OCI-LY1 (cell line): ENCODE results near the gene CTTNBP2NL.
"Not testable (repeated sequence)": the region's sequence is repeated elsewhere in the genome, so short reads cannot be mapped to it uniquely, and the experiment has no call there.

Experiments
- H2AFZ ChIP-seq: fragments of 200-600 bp; sonication (generic), shearing (Covaris generic); 2 replicates; pipeline ENCODE4 v1.6.0; 2014; ENCODE audit warnings: antibody characterized with exemption, mild to moderate bottlenecking, low read length
- H3F3A ChIP-seq: fragments of 200-600 bp; sonication (generic), shearing (Covaris generic); 2 replicates; pipeline ENCODE4 v1.6.0; 2014; ENCODE audit warnings: mild to moderate bottlenecking, antibody characterized with exemption, low read length, moderate library complexity; ENCODE audit not compliant: insufficient read depth
- H3K27ac ChIP-seq: fragments of 200-600 bp; sonication (generic); 2 replicates; pipeline ENCODE4 v1.5.1; 2014; ENCODE audit warnings: low read length, mixed run types, mild to moderate bottlenecking, low read depth; ENCODE audit not compliant: poor library complexity, severe bottlenecking
- H3K27me3 ChIP-seq: fragments of 200-600 bp; sonication (generic); 2 replicates; pipeline ENCODE4 v1.6.0; 2014; ENCODE audit warnings: antibody characterized with exemption, mild to moderate bottlenecking, low read length, moderate library complexity; ENCODE audit not compliant: insufficient read depth
- H3K36me3 ChIP-seq: fragments of 200-600 bp; sonication (generic); 2 replicates; pipeline ENCODE4 v1.6.1; 2014; ENCODE audit warnings: mild to moderate bottlenecking, antibody characterized with exemption, low read length, moderate library complexity, mixed read lengths; ENCODE audit not compliant: insufficient read depth
- H3K4me1 ChIP-seq: fragments of 200-600 bp; sonication (generic); 2 replicates; pipeline ENCODE4 v1.5.1; 2014; ENCODE audit warnings: mild to moderate bottlenecking, low read length, moderate library complexity; ENCODE audit not compliant: insufficient read depth, severe bottlenecking
- H3K4me2 ChIP-seq: fragments of 200-600 bp; sonication (generic), shearing (Covaris generic); 2 replicates; pipeline ENCODE4 v1.6.1; 2014; ENCODE audit warnings: low read length
- H3K4me3 ChIP-seq: fragments of 200-600 bp; sonication (generic); 2 replicates; pipeline ENCODE4 v1.5.1; 2014; ENCODE audit warnings: low read length, low read depth, mild to moderate bottlenecking, mixed read lengths; ENCODE audit not compliant: poor library complexity, severe bottlenecking
- H3K79me2 ChIP-seq: fragments of 200-600 bp; shearing (Covaris generic); 2 replicates; pipeline ENCODE4 v1.6.1; 2016; ENCODE audit warnings: mixed run types, low read length, mixed read lengths; ENCODE audit not compliant: insufficient read depth
- H3K9ac ChIP-seq: fragments of 200-600 bp; sonication (generic), shearing (Covaris generic); 2 replicates; pipeline ENCODE4 v1.6.1; 2014; ENCODE audit warnings: mild to moderate bottlenecking, low read length, mixed read lengths
- H3K9me2 ChIP-seq: fragments of 200-600 bp; sonication (generic), shearing (Covaris generic); 2 replicates; pipeline ENCODE4 v1.6.1; 2014; ENCODE audit warnings: low read depth, mild to moderate bottlenecking, low read length, mixed read lengths
- H3K9me3 ChIP-seq: fragments of 200-600 bp; shearing (Covaris generic); 2 replicates; pipeline ENCODE4 v1.6.1; 2014; ENCODE audit warnings: low read length, mixed read lengths
- H4K20me1 ChIP-seq: fragments of 200-600 bp; sonication (generic), shearing (Covaris generic); 2 replicates; pipeline ENCODE4 v1.6.0; 2016; ENCODE audit warnings: mild to moderate bottlenecking, low read length; ENCODE audit not compliant: insufficient read depth
- EZH2 ChIP-seq: fragments of 200-600 bp; sonication (generic), shearing (Covaris generic); IDR thresholded peaks from 2 replicates; pipeline ENCODE4 v1.8.0; 2017; ENCODE audit warnings: borderline replicate concordance, mixed run types, mild to moderate bottlenecking, antibody characterized with exemption, low read length, moderate library complexity, mixed read lengths
- TF ChIP-seq, protein P1 (sequence below): fragments of 200-600 bp; sonication (generic), shearing (Covaris generic); IDR thresholded peaks from 2 replicates; pipeline ENCODE4 v1.5.1; 2017; ENCODE audit warnings: mild to moderate bottlenecking, antibody characterized with exemption, low read length, moderate library complexity, mixed read lengths

Gene CTTNBP2NL

DNA sequence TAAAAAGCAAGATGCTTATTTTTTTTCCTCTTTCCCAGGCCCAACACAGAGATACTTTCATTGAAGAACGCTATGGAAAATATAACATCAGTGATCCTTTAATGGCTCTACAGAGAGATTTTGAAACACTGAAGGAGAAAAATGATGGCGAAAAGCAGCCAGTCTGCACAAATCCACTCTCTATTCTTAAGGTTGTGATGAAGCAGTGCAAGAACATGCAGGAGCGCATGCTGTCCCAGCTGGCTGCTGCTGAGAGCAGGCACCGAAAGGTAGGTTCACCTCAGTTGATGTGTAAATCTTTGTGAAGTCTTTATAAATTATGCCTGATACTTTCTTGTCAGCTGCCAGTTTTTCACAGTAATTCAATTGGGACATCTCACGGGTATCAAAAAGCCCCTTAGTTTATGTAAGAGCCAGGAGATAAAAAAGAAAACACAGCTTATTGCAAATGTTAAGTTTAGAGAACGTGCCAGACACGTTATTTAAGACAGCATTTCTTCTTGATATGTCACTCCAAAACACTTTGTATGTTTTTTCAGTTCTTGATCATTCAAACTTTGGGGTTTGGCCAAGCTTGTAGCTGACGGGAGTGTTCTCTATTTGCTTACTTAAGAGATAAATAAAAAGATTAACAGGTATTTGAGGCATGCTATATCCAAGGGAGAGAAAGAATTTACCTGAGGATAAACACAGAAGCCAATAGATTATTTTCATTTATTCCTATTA is 53.1 kb downstream of the CTTNBP2NL start:
- no peaks in the 10 kb centered on the region for H3F3A ChIP-seq
- H4K20me1 ChIP-seq: no peaks in the 10 kb centered on the region
- H3K4me3 ChIP-seq: no peak overlapping the region
- H3K9ac ChIP-seq: no peak overlapping the region
- no peaks in the 10 kb centered on the region for H3K4me1 ChIP-seq
- no peak overlapping the region for H3K27ac ChIP-seq
- TF ChIP-seq EZH2: no peak
- TF ChIP-seq, protein P1, sequence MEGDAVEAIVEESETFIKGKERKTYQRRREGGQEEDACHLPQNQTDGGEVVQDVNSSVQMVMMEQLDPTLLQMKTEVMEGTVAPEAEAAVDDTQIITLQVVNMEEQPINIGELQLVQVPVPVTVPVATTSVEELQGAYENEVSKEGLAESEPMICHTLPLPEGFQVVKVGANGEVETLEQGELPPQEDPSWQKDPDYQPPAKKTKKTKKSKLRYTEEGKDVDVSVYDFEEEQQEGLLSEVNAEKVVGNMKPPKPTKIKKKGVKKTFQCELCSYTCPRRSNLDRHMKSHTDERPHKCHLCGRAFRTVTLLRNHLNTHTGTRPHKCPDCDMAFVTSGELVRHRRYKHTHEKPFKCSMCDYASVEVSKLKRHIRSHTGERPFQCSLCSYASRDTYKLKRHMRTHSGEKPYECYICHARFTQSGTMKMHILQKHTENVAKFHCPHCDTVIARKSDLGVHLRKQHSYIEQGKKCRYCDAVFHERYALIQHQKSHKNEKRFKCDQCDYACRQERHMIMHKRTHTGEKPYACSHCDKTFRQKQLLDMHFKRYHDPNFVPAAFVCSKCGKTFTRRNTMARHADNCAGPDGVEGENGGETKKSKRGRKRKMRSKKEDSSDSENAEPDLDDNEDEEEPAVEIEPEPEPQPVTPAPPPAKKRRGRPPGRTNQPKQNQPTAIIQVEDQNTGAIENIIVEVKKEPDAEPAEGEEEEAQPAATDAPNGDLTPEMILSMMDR: no peak
- no peaks in the 10 kb centered on the region for H3K9me3 ChIP-seq
- no peaks in the 10 kb centered on the region for H3K36me3 ChIP-seq
- no peak overlapping the region for H2AFZ ChIP-seq
- H3K4me2 ChIP-seq: no peak overlapping the region
- H3K27me3 ChIP-seq: no peaks in the 10 kb centered on the region
- H3K9me2 ChIP-seq: no peaks in the 10 kb centered on the region
- no peaks in the 10 kb centered on the region for H3K79me2 ChIP-seq

DNA sequence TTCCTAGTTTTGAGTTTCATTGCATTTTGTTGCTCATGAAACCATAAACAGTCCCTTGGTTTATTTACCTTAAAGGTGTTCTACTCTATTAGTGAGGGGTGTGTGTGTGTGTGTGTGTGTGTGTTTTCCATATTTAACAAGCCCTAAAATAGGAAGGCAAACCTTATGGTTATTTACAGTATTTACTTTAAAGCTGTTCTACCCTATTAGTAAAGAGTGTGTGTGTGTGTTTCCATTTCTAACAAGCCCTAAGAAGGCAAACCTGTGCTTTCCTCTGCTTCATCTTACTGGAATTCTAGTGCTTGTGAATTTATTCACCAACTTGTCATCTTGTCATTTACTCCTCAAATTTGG is 53.6 kb downstream of the CTTNBP2NL start:
- no peaks in the 10 kb centered on the region for H3F3A ChIP-seq
- H3K9me2 ChIP-seq: no peaks in the 10 kb centered on the region
- no peaks in the 10 kb centered on the region for H3K4me1 ChIP-seq
- no peak overlapping the region for H3K9ac ChIP-seq
- H2AFZ ChIP-seq: no peak overlapping the region
- H3K27me3 ChIP-seq: no peaks in the 10 kb centered on the region
- no peaks in the 10 kb centered on the region for H3K9me3 ChIP-seq
- no peak for TF ChIP-seq EZH2
- TF ChIP-seq, protein P1: no peak
- H3K79me2 ChIP-seq: no peaks in the 10 kb centered on the region
- H3K27ac ChIP-seq: no peak overlapping the region
- no peak overlapping the region for H3K4me3 ChIP-seq
- H3K36me3 ChIP-seq: no peaks in the 10 kb centered on the region
- H4K20me1 ChIP-seq: no peaks in the 10 kb centered on the region
- H3K4me2 ChIP-seq: no peak overlapping the region

- Histone ChIP-seq H4K20me1 (no peaks in the 10 kb centered on the region), H3K9me3 (no peaks in the 10 kb centered on the region), H3K27me3 (no peaks in the 10 kb centered on the region), H3K4me3 (no peak overlapping the region), H3K36me3 (no peaks in the 10 kb centered on the region), H2AFZ (no peak overlapping the region), H3K4me1 (no peaks in the 10 kb centered on the region), H3K27ac (no peak overlapping the region), H3K9me2 (no peaks in the 10 kb centered on the region), H3K79me2 (no peaks in the 10 kb centered on the region), H3F3A (no peaks in the 10 kb centered on the region), H3K9ac (no peak overlapping the region), H3K4me2 (no peak overlapping the region)
- no peak for TF ChIP-seq EZH2
- TF ChIP-seq, protein P1: no peak
Observed at GRCh38 chr1:112450773-112451172, 54.8 kb downstream of the CTTNBP2NL start.

DNA sequence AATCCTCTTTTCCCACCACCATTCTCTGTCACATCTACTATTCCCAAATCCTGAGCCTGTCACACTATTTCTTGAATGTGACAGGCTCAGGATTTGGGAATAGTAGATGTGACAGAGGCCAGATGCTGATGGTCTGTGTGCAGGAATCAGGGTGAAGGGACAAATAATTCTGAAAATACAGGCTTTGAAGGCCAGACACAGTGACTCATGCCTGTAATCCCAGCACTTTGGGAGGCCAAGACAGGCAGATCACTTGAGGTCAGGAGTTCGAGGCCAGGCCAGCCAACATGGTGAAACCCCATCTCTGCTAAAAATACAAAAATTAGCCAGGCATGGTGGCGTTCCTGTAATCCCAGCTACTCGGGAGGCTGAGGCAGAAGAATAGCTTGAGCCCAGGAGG is 55.3 kb downstream of the CTTNBP2NL start:
- H3K4me1 ChIP-seq, H3K36me3 ChIP-seq, H3K27ac ChIP-seq, H3K4me2 ChIP-seq, H3K27me3 ChIP-seq, H2AFZ ChIP-seq, H3F3A ChIP-seq, H3K9me3 ChIP-seq, H3K4me3 ChIP-seq, H3K79me2 ChIP-seq, H3K9me2 ChIP-seq, H4K20me1 ChIP-seq, H3K9ac ChIP-seq: not testable (repeated sequence)
